ENCODE data around the gene WSCD2. TPM values are rescaled to one million over a fixed set of nuclear protein-coding genes. Genes with fewer than 3 reads are reported as not detected.

WSCD2 gene
- total RNA-seq, 1 donor from 2014 or later = 0.97 TPM

Other genes starting within 250 kb of the WSCD2 start
- 7.2 TPM for gene CMKLR1, start 210.0 kb downstream of the WSCD2 start, total RNA-seq

All from Right ventricle myocardium superior (tissue), 1 donor.